PFSK-1 (cell line): ENCODE measurements around the gene OPCML.

Source experiments
- FOXP2 ChIP-seq: optimal IDR thresholded peaks from 2 replicates; pipeline ENCODE3; 2011; ENCODE audit warnings: borderline replicate concordance, control low read depth, inconsistent platforms; ENCODE audit not compliant: insufficient read depth; ENCODE audit errors: extremely low read length, extremely low read depth
- POLR2AphosphoS5 ChIP-seq: IDR thresholded peaks from 2 replicates; pipeline ENCODE4 v1.6.1; 2012; ENCODE audit warnings: low read depth, mild to moderate bottlenecking, control low read depth, low read length, moderate library complexity
- SIN3A ChIP-seq: IDR thresholded peaks from 2 replicates; pipeline ENCODE4 v1.6.1; 2012; ENCODE audit warnings: mild to moderate bottlenecking, low read length, moderate library complexity, borderline replicate concordance; ENCODE audit not compliant: insufficient read depth
- TAF1 ChIP-seq: IDR thresholded peaks from 2 replicates; pipeline ENCODE4 v1.6.1; 2012; ENCODE audit warnings: low read length, control low read depth, borderline replicate concordance; ENCODE audit not compliant: insufficient read depth
- TF ChIP-seq, protein P1 (sequence below), 2 experiments: IDR thresholded peaks; 2 replicates each; pipeline versions ENCODE4 v1.6.1 to v1.8.0; 2011 to 2012; ENCODE audit warnings: low read depth in 2 of 2, low read length in 2 of 2, control low read depth in 1 of 2, inconsistent platforms in 1 of 2, mild to moderate bottlenecking in 1 of 2, moderate library complexity in 1 of 2; ENCODE audit not compliant: insufficient read depth in 1 of 2

OPCML gene

DNA sequence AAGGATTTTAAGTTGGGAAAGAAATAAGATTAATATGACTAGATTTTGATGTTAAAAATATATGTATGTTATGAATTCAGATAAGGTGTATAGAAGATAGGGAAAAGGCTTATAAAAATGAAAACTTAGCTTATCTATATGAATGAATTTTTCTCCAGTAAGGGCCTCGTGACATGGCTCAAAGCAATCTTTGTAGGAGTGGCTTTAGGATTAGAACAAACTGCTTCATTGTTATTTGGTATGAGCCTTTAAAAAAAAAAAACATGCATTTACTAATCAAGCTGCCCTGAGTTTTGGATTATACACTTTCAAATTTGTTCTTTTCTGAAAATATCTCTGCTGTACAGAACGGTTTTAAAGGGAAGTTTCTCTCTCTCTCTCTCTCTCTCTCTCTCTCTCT lies 905.9 kb downstream of the OPCML start:
- TF ChIP-seq, protein P1, sequence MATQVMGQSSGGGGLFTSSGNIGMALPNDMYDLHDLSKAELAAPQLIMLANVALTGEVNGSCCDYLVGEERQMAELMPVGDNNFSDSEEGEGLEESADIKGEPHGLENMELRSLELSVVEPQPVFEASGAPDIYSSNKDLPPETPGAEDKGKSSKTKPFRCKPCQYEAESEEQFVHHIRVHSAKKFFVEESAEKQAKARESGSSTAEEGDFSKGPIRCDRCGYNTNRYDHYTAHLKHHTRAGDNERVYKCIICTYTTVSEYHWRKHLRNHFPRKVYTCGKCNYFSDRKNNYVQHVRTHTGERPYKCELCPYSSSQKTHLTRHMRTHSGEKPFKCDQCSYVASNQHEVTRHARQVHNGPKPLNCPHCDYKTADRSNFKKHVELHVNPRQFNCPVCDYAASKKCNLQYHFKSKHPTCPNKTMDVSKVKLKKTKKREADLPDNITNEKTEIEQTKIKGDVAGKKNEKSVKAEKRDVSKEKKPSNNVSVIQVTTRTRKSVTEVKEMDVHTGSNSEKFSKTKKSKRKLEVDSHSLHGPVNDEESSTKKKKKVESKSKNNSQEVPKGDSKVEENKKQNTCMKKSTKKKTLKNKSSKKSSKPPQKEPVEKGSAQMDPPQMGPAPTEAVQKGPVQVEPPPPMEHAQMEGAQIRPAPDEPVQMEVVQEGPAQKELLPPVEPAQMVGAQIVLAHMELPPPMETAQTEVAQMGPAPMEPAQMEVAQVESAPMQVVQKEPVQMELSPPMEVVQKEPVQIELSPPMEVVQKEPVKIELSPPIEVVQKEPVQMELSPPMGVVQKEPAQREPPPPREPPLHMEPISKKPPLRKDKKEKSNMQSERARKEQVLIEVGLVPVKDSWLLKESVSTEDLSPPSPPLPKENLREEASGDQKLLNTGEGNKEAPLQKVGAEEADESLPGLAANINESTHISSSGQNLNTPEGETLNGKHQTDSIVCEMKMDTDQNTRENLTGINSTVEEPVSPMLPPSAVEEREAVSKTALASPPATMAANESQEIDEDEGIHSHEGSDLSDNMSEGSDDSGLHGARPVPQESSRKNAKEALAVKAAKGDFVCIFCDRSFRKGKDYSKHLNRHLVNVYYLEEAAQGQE (IDR thresholded peaks at IDR 0.05; ENCODE audit: insufficient read depth in 1 of 2, low read depth in 2 of 2, low read length in 2 of 2) = no peak
- TF ChIP-seq POLR2AphosphoS5 (no peak), SIN3A (no peak), TAF1 (no peak)

DNA sequence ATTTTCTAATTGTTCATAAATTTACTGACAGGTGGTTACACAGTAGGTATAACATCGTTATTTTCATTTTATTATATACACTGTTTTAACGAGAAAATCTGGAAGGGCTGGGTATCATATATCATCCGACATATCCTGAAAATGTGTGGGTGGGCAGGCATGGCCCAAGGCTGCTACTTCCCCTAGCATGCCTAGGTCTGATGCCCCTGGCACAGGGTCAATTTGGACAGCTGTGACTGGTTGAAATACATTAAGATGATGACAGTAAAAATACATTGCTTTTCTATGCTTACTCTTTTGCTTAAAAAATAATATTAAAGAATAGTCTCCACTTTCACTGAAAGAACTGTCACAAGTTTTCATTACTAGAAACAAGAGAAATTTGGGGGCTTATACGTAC lies 908.8 kb downstream of the OPCML start:
- TF ChIP-seq, protein P1 (IDR thresholded peaks at IDR 0.05; ENCODE audit: insufficient read depth in 1 of 2, low read depth in 2 of 2, low read length in 2 of 2) = no peak
- TF ChIP-seq TAF1 (no peak), FOXP2 (no peak), POLR2AphosphoS5 (no peak), SIN3A (no peak)

DNA sequence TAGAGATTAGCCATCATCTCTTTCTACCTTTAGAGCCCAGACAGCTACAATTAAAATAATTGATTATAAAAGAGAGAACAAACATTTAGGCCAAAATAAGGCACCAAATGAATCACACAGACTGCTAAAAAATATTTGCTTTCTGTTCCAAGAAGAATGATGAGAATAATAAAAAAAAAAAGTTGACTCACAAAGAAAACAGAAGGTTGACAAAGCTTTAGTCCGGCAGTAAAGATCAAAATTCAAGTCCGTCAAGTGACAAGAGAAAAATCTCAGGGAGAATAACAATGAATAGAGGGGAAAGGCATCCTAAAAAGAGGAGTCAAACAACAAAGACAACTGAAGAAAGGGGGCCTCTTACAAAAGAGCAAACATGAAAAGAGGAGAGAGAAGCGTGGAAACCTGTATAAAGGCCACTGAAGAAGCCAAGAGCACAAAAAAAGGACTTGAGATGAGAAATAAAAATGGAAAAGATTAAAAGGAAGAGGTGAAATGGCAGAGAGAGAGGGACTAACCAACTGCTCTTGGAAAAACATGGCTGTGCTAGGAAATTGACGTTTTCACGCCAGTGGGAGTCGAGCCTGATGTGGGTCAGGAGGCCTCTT lies 910.2 kb downstream of the OPCML start:
- no peak for TF ChIP-seq SIN3A
- TF ChIP-seq TAF1 = no peak
- no peak for TF ChIP-seq FOXP2
- TF ChIP-seq, protein P1 (IDR thresholded peaks at IDR 0.05; ENCODE audit: insufficient read depth in 1 of 2, low read depth in 2 of 2, low read length in 2 of 2) = no peak
- TF ChIP-seq POLR2AphosphoS5 = no peak

DNA sequence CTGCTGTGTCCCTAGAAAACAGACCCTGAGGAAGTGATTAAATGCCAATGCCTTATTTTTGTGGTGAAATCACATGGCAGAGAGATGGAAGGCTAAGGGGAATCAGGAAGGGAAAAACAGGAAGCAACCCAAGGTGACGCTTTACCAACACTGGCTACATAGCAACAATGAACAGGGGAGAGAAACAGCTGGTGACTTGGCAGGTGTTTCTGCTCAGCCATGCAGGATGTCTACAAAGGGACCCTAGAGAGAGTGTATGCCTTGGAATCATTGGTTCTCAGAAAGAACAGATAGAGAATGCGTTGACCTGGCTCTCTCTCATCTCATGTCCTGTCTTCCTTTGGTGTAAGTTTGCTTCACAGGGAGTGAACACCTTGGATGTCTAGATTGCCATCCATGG lies 911.9 kb downstream of the OPCML start:
- no peak for TF ChIP-seq TAF1

DNA sequence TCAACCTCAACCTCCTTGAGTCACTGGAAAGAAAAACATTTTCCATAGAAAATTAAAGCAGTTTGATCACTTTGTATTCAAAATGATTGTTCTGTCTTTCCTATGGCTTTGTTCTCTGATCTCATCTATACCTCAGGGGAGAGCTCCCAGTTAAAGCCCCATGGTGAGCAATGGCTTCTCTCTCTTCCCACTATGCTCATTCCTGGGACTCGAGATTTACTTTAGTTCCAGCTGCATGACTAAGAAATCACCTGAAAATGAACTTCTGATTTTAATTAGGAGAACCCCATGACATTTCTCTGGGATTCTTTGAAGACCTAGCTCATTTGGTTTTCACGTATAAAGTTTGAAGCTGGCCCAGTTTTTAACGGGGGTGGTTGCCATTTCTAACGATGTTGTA lies 921.5 kb downstream of the OPCML start:
- TF ChIP-seq FOXP2 = no peak
- TF ChIP-seq POLR2AphosphoS5 = no peak
- TF ChIP-seq, protein P1 (IDR thresholded peaks at IDR 0.05; ENCODE audit: insufficient read depth in 1 of 2, low read depth in 2 of 2, low read length in 2 of 2) = no peak
- TF ChIP-seq TAF1 = no peak
- TF ChIP-seq SIN3A = no peak

DNA sequence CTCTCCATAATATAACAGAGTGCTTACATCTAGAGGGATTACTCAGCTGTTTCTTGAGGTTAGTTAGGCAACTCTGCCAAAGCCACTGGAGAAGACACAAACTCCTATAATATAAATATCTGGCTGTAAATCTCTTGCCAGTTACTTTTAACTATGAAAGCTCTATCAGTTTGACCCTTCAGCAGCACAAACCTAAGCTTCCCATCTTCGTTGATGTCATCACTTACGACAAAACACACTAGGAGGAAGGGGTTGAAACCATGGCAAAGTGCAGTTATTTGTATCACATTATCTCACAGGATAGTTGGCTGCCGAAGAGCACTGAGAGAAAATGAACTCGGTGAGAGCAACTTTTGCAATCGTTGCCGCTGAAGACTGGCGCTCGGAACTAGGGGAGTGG lies 922.1 kb downstream of the OPCML start:
- no peak for TF ChIP-seq FOXP2
- TF ChIP-seq POLR2AphosphoS5 = no peak
- TF ChIP-seq, protein P1 (IDR thresholded peaks at IDR 0.05; ENCODE audit: insufficient read depth in 1 of 2, low read depth in 2 of 2, low read length in 2 of 2) = no peak
- TF ChIP-seq SIN3A = no peak
- TF ChIP-seq TAF1 = no peak
